Measurements from ENCODE around the gene HRH1.
"Not testable (repeated sequence)": the region's sequence is repeated elsewhere in the genome, so short reads cannot be mapped to it uniquely, and the experiment has no call there.

Gene HRH1

DNA sequence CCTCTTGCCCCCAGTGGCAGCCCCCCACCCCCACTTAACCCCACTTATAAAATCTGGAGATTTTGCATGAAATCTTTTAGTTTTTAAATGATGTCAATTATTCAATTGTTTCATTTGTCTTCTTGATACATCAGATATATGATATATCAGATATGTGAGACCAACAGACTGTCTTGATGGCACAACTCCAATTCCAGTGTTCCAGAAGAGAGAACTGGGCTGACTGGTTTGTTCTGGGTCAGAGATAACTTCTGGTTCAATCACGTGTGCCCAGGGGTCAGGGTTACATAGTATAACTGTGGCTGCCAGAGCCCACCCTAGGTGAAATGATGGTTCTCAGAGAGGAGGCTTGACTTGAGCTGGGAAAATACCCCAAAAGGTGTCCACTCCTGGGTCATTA is 85.5 kb downstream of the HRH1 start:
- no peak for DNase-seq (ENCODE audit: low read depth)

DNA sequence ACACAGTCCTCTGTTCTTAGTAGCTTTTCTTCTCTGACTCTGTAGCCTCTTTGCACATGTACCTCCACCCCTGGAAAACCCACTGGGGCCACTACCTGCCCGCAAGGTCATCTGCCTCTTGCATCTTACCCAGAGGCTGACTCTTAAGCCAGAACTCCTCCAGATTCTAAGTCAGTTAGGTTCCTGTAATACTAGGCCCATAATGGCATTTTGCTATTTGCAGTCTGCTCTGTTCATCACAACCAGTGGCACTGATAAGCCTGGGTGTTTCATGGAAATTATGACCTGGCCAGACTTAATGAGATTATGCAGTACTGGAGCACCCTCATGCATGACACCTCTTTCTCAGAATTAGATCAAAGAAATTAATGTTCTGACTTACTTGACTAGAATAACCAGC is 86.2 kb downstream of the HRH1 start:
- DNase-seq (ENCODE audit: low read depth), result no peak

DNA sequence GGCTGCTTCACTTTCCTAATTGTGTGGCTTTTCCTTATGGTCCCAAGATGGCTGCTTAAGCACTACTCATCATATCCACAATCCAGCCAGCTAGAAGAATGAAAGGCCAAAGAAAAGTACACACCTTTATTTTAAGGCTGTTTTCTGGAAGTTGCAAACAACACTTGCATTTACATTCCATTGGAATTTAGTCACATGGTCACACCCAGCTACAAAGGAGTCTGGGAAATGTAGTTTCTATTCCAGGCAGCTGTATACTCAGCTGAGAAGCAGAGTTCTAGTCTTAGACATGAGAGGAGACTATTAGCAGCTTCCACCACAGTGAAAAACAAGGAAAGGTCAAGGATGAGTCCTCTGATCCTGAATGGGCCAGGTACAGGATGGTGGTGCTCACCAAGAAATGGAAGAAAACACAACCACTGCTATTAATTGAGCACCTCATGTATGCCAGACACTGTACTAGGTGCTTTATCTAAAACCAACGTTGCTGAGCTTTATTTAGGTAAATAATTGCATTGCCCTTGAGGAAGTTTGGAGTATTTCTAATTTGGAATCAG is 89.9 kb downstream of the HRH1 start:
- DNase-seq (ENCODE audit: low read depth), result no peak

DNA sequence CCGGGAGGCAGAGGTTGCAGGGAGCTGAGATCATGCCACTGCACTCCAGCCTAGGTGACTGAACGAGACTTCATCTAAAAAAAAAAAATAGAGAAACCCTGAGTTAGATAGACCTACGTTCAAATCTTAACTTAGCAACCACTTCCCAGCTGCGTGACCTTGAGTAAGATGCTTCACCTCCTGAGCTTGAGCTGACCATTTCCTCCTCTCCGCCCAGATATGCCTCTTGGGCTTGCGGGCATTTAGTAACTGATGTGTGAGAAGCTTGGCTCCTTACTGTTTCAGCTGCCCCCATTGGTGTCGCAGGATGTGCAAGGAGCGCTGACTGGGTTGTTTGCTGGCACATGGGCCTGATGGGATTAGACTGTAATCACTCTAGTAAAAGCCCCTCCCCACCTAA is 91.0 kb downstream of the HRH1 start:
- no peak for DNase-seq (ENCODE audit: low read depth)

- DNase-seq (ENCODE audit: low read depth), result no peak
Measured at GRCh38 chr3:11245827-11246662, 91.8 kb downstream of the HRH1 start.

DNA sequence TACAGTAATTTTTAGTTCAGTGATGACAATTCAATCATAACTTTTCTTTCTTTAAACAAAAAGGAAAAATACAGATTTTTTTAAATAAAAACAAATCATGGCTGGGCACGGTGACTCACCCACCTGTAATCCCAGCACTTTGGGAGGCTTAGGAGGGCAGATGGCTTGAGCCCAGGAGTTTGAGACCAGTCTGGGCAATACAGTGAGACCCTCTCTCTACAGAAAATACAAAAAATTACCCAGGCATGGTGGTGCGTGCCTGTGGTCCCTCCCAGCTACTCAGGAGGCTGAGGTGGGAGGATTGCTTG is 92.3 kb downstream of the HRH1 start:
- DNase-seq (ENCODE audit: low read depth), result no peak

DNA sequence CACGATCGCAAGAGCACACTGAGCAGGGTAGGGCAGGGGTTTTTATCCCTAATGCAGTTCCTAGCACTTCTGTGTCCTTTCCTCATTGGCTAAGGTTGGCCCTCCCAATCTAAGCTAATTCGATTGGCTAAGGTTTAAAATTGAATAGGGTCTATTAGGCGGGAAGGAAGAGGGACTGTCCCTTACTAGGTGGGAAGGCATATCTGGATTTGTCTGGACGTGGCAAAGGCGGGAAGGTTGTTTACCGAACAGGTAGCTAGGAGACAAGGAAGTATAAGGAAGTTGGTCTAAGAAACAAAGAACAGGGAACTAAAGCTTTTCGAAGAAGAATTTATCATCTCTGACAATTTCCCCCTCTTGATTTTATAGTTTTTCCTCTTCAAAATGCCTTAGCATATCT is 93.1 kb downstream of the HRH1 start:
- no peak for DNase-seq (ENCODE audit: low read depth)

GRCh38 chr3:11248596-11248995 is 94.3 kb downstream of the HRH1 start:
- no peak for DNase-seq (ENCODE audit: low read depth)

DNA sequence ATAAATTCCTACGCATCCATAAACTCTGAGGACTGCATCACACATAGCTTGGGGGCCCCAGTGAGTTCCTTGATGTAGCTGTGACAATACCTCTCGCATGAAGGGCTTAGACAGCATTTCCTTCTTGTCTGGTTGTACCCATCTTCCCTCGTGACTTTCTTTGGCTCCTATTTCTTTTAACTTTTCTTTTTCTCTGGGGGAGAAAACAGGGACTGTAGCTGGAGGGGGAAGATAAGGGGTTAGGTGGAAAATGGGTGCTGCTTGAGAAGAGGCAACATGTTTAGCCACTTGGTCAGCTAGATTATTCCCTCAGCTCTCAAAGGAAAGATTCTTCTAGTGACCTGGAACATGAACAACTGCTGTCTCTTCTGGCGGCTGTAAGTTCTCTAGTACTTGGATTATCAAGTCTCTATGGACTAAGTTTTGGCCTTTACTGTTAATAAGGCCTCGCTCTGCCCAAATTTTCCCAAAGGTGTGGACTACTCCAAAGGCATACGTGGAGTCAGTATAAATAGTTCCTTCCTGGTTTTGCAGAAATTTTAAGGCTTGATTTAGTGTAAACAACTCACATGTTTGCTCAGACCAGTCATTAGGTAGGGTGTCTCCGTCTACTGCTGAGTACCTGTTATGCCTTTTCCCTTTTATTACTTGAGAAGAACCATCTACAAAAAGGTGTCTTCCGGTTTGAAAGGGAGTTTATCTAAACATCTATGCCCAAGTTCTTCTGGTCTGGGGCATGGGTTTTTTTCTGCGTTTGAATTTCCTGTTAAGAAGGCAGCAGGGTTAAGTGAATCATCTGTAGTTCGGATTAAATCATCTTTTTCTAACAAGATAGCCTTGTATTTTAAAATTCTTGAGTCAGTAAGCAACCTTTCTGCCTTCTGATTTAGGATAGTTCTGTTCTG is 96.9 kb downstream of the HRH1 start:
- DNase-seq (ENCODE audit: low read depth), result no peak

- DNase-seq (ENCODE audit: low read depth), result no peak
Measured at GRCh38 chr3:11251807-11252176, 97.5 kb downstream of the HRH1 start.

GRCh38 chr3:11254876-11255275 is 100.6 kb downstream of the HRH1 start:
- DNase-seq (ENCODE audit: low read depth), result no peak

DNA sequence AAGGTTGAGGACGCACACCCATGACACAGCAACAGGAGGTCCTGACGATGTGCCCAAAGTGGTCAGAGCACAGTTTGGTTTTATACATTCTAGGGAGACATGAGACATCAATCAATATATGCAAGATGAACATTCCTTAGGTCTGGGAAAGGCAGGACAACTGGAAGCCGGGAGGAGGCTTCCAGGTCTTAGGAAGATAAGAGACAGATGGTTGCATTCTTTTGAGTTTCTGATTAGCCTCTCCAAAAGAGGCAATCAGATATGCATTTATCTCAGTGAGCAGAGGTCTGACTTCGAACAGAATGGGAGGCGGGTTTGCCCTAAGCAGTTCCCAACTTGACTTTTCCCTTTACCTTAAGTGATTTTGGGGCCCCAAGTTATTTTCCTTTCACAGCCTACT is 101.2 kb downstream of the HRH1 start:
- DNase-seq (ENCODE audit: low read depth), result not testable (repeated sequence)

DNA sequence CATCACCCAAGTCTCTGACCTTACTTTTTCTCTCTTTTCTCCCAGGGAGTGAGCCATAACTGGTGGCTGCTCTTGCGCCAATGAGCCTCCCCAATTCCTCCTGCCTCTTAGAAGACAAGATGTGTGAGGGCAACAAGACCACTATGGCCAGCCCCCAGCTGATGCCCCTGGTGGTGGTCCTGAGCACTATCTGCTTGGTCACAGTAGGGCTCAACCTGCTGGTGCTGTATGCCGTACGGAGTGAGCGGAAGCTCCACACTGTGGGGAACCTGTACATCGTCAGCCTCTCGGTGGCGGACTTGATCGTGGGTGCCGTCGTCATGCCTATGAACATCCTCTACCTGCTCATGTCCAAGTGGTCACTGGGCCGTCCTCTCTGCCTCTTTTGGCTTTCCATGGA is 104.7 kb downstream of the HRH1 start:
- no peak for DNase-seq (ENCODE audit: low read depth)

DNA sequence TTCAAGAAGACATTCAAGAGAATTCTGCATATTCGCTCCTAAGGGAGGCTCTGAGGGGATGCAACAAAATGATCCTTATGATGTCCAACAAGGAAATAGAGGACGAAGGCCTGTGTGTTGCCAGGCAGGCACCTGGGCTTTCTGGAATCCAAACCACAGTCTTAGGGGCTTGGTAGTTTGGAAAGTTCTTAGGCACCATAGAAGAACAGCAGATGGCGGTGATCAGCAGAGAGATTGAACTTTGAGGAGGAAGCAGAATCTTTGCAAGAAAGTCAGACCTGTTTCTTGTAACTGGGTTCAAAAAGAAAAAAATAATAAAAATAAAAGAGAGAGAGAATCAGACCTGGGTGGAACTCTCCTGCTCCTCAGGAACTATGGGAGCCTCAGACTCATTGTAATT is 106.2 kb downstream of the HRH1 start:
- no peak for DNase-seq (ENCODE audit: low read depth)

GRCh38 chr3:11269007-11269406 is 114.7 kb downstream of the HRH1 start:
- no peak for DNase-seq (ENCODE audit: low read depth)

- DNase-seq (ENCODE audit: low read depth), result peak; percentile 93
Measured at GRCh38 chr3:11271986-11272904, 118.0 kb downstream of the HRH1 start, which contains the start of gene ATG7. Gene ATG7, plus strand, starts transcription at chr3:11272397. Its CDS starts 26,299 bp downstream, at chr3:11298696.

DNA sequence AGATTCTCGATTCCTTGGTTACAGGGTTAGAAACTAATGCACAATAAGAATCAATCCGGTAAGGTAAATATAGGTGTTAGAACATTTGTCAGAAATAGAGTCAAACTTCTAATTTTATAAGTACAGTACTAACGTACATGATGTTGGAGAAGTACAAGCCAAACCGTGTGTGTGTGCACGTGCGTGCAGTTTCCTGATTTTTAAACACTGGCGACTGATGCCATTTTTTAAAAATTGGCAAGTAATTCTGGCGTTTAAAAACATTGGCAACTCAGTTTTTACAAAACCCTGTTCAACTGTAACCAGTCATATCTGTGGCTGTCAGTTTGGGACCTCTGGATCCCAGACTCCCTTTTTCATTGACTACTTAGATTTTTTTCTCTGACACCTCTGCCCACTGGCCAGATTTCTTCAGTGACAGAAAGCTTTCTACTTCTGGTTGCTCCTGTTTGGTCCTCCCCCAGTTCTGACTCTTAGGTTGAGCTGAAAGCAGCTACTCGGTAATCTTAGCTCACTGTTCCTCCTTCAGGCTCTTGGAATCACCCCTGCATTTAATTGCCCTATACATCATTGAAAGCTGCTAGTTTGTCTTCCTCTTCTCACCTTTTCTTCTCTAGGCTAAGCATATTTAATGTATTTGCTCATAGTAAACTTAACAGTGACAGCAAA is 118.7 kb downstream of the HRH1 start:
- no peak for DNase-seq (ENCODE audit: low read depth)

GRCh38 chr3:11273891-11274291 is 119.6 kb downstream of the HRH1 start:
- no peak for DNase-seq (ENCODE audit: low read depth)

GRCh38 chr3:11274566-11275142 is 120.4 kb downstream of the HRH1 start:
- DNase-seq (ENCODE audit: low read depth), result no peak

DNA sequence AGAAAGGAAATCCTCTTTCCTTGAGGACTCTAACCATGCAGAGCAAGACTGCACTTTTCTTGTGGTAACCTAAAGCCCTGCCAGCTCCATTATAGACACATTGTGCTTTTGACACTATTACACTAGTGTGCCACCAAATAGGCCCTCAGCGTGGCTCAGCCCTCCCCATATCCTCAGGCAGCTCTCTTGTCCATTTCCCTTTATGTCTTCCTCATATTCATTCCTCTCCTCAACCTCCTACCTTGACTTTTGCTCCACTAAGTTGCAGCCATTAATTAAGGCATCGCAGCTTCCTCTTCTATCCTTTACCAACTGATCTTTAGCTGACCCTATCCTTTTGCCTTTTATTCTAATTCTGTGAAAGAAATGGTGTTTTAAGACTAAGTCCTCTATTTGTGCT is 121.6 kb downstream of the HRH1 start:
- DNase-seq (ENCODE audit: low read depth), result no peak

DNA sequence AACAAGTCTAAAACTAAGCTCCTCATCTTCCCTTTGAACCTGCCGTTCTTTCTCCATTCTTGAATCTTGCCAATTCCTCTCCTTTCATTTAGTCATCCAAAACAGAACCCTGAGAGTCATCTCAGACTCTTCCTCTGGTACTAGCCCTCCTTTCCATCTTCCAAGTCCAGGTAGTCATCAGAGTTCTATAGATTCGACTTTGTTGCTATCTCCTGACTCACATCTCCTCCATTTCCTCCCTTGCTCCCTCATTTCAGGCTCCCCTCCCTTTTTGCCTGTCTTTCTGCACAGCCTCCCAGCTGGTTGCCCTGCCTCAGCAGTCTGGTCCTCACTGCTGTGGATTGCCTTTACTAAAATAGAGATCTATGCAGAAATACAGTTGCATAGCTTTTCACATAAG is 122.6 kb downstream of the HRH1 start:
- no peak for DNase-seq (ENCODE audit: low read depth)
